ENCODE measurements around the gene CABLES1. TPM values are rescaled to one million over a fixed set of nuclear protein-coding genes. Genes with fewer than 3 reads are reported as not detected.

The CABLES1 gene
- polyA plus RNA-seq, 1 donor (not counting 4 experiments of a cell fraction or from before 2014, with no cell fraction given): 1.00 TPM

- no peak overlapping the region for H3K4me2 ChIP-seq (ENCODE audit: control insufficient read depth, extremely low read depth, insufficient read depth, low read depth, low read length)
- H3K4me1 ChIP-seq (ENCODE audit: control insufficient read depth, extremely low read depth, insufficient read depth, low read length): peaks cover 18% of the 10 kb centered on the region
- FAIRE-seq (no peak), DNase-seq (ENCODE audit: low read depth, low spot score) (no peak)
- H3K27ac ChIP-seq (ENCODE audit: control insufficient read depth, insufficient read depth, low read length): no peak overlapping the region
- H3K9me3 ChIP-seq (ENCODE audit: control insufficient read depth, low read depth, low read length): no peaks in the 10 kb centered on the region
- no peaks in the 10 kb centered on the region for H3K79me2 ChIP-seq (ENCODE audit: control insufficient read depth, insufficient read depth, low read length)
- H3K36me3 ChIP-seq (ENCODE audit: control insufficient read depth in 2 of 2, extremely low read depth in 1 of 2, insufficient read depth in 2 of 2, low read length in 2 of 2): no peaks in the 10 kb centered on the region
- no peak overlapping the region for H3K4me3 ChIP-seq (ENCODE audit: control insufficient read depth in 2 of 3, extremely low read depth in 1 of 3, insufficient read depth in 2 of 3, low read depth in 1 of 3, low read length in 3 of 3)
- TF ChIP-seq CTCF (optimal IDR thresholded peaks at IDR 0.05 in 1 of 3, IDR thresholded peaks at IDR 0.05 in 1 of 3, conservative IDR thresholded peaks at IDR 0.05 in 1 of 3; ENCODE audit: extremely low read depth in 1 of 3, insufficient read depth in 2 of 3, low read length in 3 of 3): no peak
- no peak for TF ChIP-seq EZH2 (IDR thresholded peaks at IDR 0.05; ENCODE audit: low read length)
- dilution Hi-C loops (cut with MboI; ENCODE audit: extremely low pct_ligation_motif_present, low sequenced_read_pairs): no loop called here
- H3K9ac ChIP-seq (ENCODE audit: control insufficient read depth, extremely low read depth, insufficient read depth, low read length): no peak overlapping the region
- no peaks in the 10 kb centered on the region for H3K9me1 ChIP-seq (ENCODE audit: control insufficient read depth, extremely low read depth, insufficient read depth, low read length)
- no peak overlapping the region for H2AFZ ChIP-seq (ENCODE audit: control insufficient read depth, low read length)
- H4K20me1 ChIP-seq (ENCODE audit: control insufficient read depth, extremely low read depth, insufficient read depth, low read length): no peaks in the 10 kb centered on the region
- H3K27me3 ChIP-seq (ENCODE audit: control insufficient read depth, extremely low read depth, insufficient read depth, low read length): no peaks in the 10 kb centered on the region
Measured at GRCh38 chr18:23191232-23191631, 55.9 kb downstream of the CABLES1 start.

DNA sequence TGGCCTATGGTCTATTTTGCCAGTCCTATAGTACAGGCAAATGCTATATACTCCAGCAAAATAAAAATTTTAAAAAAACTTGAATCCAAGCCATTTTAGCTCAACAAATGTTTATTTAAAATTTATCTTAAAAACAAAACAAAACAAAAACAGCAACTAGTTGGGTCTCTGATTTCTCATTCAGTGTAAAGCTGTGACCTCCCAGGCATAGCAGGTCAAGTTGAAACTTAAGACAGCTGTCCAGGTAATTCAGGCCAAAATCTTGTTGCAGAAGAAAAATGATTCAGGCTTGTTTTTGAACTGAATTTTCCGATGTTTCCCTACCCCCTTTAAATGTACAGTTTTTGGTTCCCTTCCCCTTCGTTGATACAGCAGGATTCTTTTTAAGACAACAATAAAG lies 58.5 kb downstream of the CABLES1 start:
- FAIRE-seq: no peak
- H3K9me1 ChIP-seq (ENCODE audit: control insufficient read depth, extremely low read depth, insufficient read depth, low read length): no peaks in the 10 kb centered on the region
- H3K36me3 ChIP-seq (ENCODE audit: control insufficient read depth in 2 of 2, extremely low read depth in 1 of 2, insufficient read depth in 2 of 2, low read length in 2 of 2): no peaks in the 10 kb centered on the region
- peaks cover 18% of the 10 kb centered on the region for H3K4me1 ChIP-seq (ENCODE audit: control insufficient read depth, extremely low read depth, insufficient read depth, low read length)
- TF ChIP-seq EZH2 (IDR thresholded peaks at IDR 0.05; ENCODE audit: low read length): no peak
- no peak for TF ChIP-seq CTCF (optimal IDR thresholded peaks at IDR 0.05 in 1 of 3, IDR thresholded peaks at IDR 0.05 in 1 of 3, conservative IDR thresholded peaks at IDR 0.05 in 1 of 3; ENCODE audit: extremely low read depth in 1 of 3, insufficient read depth in 2 of 3, low read length in 3 of 3)
- H3K27me3 ChIP-seq (ENCODE audit: control insufficient read depth, extremely low read depth, insufficient read depth, low read length): no peaks in the 10 kb centered on the region
- peak overlapping the region; percentile 68 for H3K4me2 ChIP-seq (ENCODE audit: control insufficient read depth, extremely low read depth, insufficient read depth, low read depth, low read length)
- dilution Hi-C loops (cut with MboI; ENCODE audit: extremely low pct_ligation_motif_present, low sequenced_read_pairs): no loop called here
- no peak overlapping the region for H2AFZ ChIP-seq (ENCODE audit: control insufficient read depth, low read length)
- no peaks in the 10 kb centered on the region for H3K9me3 ChIP-seq (ENCODE audit: control insufficient read depth, low read depth, low read length)
- H3K9ac ChIP-seq (ENCODE audit: control insufficient read depth, extremely low read depth, insufficient read depth, low read length): no peak overlapping the region
- H3K27ac ChIP-seq (ENCODE audit: control insufficient read depth, insufficient read depth, low read length): no peak overlapping the region
- H4K20me1 ChIP-seq (ENCODE audit: control insufficient read depth, extremely low read depth, insufficient read depth, low read length): no peaks in the 10 kb centered on the region
- H3K79me2 ChIP-seq (ENCODE audit: control insufficient read depth, insufficient read depth, low read length): no peaks in the 10 kb centered on the region
- H3K4me3 ChIP-seq (ENCODE audit: control insufficient read depth in 2 of 3, extremely low read depth in 1 of 3, insufficient read depth in 2 of 3, low read depth in 1 of 3, low read length in 3 of 3): no peak overlapping the region
- no peak for DNase-seq (ENCODE audit: low read depth, low spot score)

All from keratinocyte (primary cell).